GM21515 (cell line): ENCODE results near the gene OR4F15.

ENCODE experiments used
- ATAC-seq: cut with Tn5 transposase; IDR thresholded peaks from one replicate; pipeline ENCODE4 v1.9.1; 2021; ENCODE audit not compliant: unreplicated experiment

OR4F15 gene

DNA sequence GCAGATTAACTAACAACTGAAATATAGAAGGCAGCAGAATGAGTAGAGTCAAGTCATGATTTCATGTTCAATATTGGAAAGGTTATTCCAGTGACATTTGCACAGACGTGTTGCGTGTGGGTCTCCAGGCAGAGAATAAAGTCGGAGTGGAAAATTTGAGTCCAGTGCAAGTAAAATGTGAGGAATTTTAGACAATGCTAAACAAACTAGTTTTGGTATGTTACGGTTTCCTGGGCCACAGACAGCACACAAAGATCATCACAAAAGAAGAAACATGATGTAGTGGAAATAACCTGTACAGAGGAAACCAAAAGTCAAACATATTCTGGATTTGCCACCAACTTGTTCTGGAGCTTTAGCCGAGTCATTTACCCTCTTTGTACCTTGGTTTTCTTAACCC lies 8.3 kb upstream of the OR4F15 start:
- ATAC-seq: no peak

DNA sequence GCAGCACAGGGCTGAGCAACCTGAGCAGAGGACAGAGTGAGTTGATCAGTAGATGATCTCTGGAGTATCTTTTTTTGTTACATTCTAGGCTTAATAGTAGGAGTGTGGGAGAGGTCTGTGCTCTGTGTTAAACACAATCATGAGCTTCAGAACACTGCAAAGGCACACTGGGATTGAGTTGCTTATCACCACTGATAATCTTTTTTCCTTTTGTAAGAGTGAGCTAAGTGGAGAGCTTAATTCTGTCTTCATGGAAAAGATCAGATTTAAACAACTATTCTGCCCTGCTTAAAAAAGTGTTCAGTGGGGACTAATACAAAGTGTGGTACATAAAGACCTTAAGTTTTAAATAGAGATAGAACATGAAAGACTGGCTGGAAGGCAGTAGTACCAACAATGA lies 7.6 kb upstream of the OR4F15 start:
- no peak for ATAC-seq

DNA sequence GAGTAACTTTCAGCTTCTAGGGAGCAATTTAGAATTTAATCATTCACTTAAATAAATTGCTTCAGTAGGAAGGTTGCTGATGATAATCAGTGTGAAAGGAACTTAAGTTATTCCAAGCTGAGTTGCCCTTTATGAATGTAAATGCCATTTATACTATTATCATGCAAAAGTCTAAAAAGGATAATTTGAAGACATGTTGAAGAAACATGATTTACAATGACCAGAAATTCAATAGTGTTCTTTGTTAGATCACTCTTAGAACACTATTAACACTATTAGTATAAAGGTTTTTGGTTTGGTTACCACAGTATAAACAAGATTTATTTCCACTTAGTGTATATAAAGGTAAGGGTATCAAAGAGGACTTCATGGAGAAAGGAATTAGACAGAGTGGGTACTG lies 7.1 kb upstream of the OR4F15 start:
- ATAC-seq: no peak

DNA sequence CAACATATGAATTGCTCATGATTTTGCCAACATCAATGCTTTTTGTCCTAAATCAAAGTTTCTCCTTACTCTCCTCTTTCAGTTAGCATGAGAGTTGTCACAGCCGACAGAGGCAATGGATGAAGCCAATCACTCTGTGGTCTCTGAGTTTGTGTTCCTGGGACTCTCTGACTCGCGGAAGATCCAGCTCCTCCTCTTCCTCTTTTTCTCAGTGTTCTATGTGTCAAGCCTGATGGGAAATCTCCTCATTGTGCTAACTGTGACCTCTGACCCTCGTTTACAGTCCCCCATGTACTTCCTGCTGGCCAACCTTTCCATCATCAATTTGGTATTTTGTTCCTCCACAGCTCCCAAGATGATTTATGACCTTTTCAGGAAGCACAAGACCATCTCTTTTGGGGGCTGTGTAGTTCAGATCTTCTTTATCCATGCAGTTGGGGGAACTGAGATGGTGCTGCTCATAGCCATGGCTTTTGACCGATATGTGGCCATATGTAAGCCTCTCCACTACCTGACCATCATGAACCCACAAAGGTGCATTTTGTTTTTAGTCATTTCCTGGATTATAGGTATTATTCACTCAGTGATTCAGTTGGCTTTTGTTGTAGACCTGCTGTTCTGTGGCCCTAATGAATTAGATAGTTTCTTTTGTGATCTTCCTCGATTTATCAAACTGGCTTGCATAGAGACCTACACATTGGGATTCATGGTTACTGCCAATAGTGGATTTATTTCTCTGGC lies 6.2 kb upstream of the OR4F15 start:
- ATAC-seq: no peak

DNA sequence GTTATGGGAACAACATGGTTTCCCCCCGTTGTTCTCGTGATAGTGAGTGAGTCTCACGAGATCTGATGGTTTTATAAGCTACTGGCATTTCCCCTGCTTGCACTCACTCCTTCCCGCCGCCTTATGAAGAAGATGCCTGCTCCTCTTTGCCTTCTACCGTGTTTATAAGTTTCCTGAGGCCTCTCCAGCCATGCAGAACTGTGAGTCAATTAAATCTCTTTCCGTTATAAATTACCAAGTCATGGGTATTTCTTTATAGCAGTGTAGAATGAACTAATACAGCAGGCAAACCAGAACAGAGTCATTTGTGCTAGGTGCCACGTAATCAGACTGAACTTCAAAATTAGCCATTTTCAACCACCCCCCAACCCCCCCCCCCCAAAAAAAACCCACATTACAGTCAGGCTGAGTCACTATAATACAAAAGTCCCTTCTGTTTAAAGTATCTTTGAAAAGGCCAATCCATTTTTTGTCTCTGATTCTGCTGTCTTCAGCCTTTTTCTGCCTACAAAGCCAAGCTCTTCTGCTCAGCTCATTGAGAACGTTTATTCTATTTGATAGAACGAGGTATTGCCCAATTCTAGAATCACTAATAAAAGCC lies 4.6 kb upstream of the OR4F15 start:
- ATAC-seq: no peak

DNA sequence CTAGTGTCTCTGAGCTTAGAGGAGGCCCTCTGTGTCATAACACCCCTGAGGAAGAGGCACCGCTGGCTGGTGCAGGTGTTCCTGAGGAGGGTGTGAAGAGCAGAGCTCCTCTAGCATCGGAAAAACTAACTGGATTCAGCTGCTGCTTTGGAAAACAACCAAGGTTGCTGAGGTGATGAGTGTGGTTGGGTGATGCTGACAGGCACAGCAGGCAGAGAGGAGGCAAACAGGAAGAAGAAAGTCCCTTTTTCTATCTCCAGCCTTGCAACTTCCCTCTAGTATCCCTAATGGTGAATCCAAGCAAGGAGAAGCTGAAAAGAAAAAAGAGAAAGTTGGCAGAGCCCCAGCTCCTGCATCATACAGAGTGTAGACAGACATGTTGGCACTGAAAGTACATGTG lies 3.8 kb upstream of the OR4F15 start:
- no peak for ATAC-seq

DNA sequence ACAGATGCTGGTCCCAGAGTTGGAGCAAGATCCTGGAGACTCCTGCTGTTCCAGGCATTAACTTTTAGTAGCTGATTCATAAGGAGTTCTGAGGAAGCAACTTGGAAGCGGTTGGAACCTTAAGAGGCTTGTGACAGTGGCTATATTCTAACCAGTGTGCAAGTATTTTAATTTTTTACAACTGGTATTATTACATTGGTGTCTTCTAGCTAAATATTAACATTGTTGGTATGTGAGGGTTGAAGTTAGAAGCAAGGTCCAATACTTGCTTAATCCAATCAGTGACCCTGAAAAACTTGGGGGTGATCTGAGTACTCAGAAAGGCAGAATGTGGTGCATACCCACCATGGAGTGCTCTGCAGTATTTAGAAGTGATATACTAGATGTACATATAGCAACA lies 1.5 kb upstream of the OR4F15 start:
- no peak for ATAC-seq

DNA sequence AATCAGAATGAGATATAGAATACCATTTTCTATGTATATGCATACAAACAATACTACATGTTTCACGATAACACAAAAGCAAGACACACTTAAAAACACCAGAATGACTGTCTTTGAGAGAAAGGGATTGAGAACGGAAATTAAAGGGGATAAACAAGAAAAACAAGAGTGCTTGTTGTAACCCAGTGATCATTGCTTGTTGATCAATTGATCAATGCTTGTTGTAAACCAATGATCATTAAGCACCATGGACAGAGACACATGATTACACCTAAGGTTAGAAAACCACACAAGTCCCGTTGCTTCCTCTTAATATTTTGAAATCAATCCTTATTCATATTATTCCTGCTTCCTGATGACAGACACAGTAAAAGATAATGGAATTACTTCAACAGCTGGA lies 1.1 kb upstream of the OR4F15 start:
- ATAC-seq: no peak

DNA sequence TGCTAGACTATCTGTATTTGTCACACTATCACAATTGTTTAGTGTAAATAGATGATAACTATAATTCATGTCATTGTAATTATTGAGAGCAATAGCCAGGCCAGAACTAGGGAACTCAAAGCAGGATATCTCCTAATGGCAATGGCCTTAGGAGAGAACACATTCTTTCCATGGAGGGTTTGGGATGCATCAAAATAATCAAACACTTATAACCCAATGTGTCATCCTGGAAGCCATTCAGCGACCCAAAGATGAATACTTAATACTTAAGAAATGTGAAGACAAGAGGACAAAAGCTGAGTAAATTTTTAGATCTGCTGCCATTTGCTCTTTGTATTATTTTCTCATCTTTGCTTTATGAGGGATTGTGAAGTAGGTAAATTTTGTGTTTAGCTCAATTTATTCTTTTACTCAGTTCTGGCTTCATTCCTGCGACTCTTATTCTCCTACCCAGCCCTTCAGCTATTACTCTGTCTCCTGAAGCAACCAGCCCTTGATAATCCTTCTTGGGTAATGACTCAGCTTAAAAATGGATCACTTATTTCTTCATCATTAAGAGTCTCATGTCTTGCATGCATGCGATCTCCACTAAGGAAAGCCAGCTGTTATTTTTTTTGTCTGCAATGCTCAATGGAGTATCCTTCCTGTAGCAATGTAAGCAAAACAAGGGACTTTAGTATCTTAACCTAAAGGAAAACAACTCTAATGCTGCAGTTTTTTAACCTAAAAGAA lies 2.0 kb downstream of the OR4F15 start:
- ATAC-seq: no peak

DNA sequence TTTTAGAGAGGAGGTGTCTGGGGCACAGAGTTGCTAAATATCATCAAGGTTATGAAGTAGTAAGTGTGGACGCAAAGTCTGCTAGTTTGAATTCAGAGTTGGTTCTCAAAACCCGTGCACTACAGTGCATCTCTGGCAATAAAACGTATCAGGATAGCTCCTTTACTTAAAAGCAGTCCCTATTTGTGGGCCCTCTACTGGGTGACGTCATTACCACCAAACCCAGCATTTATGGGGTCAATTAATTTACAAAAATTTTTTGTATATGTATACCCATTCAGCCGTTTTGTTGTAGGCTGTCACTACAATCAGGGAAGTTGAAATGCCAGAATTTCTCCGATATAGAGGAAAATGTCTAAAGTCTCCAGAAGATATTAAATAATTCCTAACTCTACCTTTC lies 8.8 kb downstream of the OR4F15 start:
- no peak for ATAC-seq

DNA sequence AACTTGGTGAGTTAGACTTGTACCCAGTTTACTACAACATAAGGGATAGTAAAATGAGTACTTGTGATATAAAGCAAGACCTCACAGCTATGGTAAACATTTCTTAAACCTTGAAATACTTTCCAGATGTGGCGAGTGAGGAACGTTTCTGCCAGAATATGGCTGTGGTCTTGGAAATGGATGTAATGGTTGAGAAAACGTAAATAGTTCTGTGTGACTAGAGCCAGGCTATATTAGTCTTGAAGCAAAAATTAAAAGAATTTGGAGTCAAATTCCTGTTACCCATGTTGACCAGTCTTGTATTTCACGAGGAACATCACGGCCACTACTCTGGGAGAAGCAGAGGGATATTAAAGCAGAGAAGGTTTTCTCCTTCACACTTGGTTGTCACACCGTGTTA lies 15.3 kb downstream of the OR4F15 start:
- no peak for ATAC-seq

DNA sequence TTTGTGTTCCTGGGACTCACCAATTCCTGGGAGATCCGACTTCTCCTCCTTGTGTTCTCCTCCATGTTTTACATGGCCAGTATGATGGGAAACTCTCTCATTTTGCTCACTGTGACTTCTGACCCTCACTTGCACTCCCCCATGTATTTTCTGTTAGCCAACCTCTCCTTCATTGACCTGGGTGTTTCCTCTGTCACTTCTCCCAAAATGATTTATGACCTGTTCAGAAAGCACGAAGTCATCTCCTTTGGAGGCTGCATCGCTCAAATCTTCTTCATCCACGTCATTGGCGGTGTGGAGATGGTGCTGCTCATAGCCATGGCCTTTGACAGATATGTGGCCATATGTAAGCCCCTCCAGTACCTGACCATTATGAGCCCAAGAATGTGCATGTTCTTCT lies 16.8 kb downstream of the OR4F15 start:
- ATAC-seq: no peak

DNA sequence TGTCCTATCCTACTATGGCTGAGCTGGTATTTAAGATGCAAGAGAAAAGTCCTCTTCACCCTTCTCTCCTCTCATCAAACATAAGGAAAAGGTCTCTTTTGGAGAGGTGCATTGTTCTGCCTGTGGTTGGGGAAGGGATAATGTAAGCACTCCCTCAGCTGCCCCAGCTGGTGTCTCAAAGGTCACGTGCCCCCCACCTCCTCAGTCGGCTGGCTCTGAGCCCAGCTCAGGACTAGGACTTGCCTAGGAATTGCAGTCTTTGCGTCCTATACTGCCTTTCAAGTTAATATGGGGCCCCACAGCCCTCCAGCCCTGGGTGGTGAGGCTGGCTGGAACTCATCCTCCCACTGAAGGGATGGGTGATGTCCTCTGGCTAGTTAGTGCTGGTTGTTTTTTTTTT lies 29.7 kb downstream of the OR4F15 start:
- no peak for ATAC-seq

DNA sequence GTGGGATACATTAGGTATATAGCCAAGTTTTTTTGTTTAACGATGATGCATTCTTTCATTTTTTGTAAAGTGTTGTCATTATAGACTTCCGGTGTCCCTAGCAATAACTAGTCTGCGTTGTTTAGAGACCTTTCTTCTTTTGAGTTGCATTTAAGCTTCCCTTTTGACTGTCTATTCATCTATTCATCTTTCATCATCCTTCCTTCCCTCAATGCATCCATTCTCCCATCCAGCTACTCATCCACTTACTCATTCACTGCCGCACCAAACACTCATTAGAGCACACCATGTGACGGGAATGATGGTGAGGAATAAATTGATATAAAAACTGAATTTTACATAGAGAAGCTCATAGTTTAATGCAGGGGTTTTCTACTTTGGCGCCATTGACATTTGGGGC lies 32.9 kb downstream of the OR4F15 start:
- ATAC-seq: no peak

DNA sequence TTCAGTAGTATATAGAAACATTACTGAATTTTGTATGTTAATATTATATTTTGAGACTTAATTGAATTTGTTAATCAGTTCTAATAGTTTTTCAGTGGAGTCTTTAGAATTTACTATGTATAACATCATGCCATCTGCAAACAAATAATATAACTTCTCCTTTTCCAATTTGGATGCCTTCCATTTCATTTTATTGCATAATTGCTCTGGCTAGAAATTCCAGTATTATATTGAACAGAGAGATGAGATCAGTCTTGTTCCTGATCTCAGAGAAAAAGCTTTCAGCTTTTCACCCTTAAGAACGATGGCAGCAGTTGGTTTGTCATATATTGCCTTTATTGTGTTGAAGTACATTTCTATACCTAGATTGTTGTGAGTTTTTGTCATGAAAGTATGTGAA lies 40.4 kb downstream of the OR4F15 start:
- ATAC-seq: no peak
